ENCODE results near the gene ADORA2A. TPM values are rescaled to one million over a fixed set of nuclear protein-coding genes. Genes with fewer than 3 reads are reported as not detected.

The ADORA2A gene
- total and polyA plus RNA-seq, 2 of the 8 experiments (the other 6 are each of a cell fraction or from before 2014, with no cell fraction given) = 7.1 to 20.3 TPM

DNA sequence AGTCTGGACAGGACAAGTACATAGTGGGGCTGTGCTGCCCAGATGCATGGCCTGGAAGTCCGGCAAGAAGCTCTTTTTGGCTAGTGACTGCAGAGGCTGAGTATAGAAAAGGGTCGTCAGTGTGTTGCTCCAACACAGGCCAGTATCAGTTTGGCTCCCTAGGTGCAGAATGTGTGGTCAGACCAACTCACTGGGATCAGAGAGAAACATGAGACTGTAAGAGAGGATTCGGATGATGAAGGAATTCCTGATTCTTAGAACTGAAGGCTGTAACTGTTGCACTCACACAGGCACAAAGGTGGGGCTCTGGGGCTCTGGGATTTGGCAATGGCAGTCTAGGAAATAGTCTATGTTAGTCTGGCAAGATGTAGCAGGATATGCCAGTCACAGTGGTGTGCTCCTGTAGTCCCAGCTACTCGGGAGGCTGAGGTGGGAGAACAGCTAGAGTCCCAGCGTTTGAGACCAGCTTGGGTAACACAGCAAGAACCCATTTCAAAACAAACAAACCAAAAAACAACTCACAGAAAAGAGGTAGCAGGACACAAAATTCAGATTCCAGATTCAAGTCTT, 56.7 kb downstream of the ADORA2A start (continued):
- no peak for TF ChIP-seq HDAC2 (IDR thresholded peaks at IDR 0.05; ENCODE audit: borderline replicate concordance in 1 of 2, low read depth in 2 of 2, low read length in 2 of 2)
